GM12878 (cell line): Measurements from ENCODE around the gene KIAA1586. TPM values are rescaled to one million over a fixed set of nuclear protein-coding genes. Genes with fewer than 3 reads are reported as not detected.

Experiments used
- ATAC-seq: fragments of 200-7000 bp; cut with Tn5 transposase; 3 replicates; pipeline ENCODE4 v1.9.1; 2020; ENCODE audit warnings: mild to moderate bottlenecking, moderate library complexity
- BruUV-seq: library from RNA; stranded (reverse); fragments of 400-500 nt; replicated peaks from 2 replicates; lab custom pipeline; 2021; lab: Mats Ljungman, UMichigan
- CTCF ChIA-PET: fragments of 300-600 bp; sonication (Branson Sonifier 250); formaldehyde crosslinking; extraction: SDS; loops from one replicate; lab custom pipeline; 2021; ENCODE audit warnings: inconsistent platforms; lab: Yijun Ruan, JAX
- POLR2A ChIA-PET: fragments of 350-600 bp; formaldehyde crosslinking; extraction: SDS; loops from one replicate; lab custom pipeline; 2021; ENCODE audit warnings: inconsistent platforms; lab: Charles Lee
- RAD21 ChIA-PET: fragments of 300-600 bp; sonication (Branson Sonifier 250); formaldehyde crosslinking; loops from one replicate; lab custom pipeline; 2023; ENCODE audit warnings: antibody characterized with exemption; ENCODE audit not compliant: unreplicated experiment; lab: Charles Lee
- SMC1A ChIA-PET: fragments of 300-600 bp; sonication (Branson Sonifier 250); formaldehyde crosslinking; loops from one replicate; lab custom pipeline; 2023; ENCODE audit not compliant: unreplicated experiment, uncharacterized antibody; lab: Charles Lee
- DNase-seq: peaks from one replicate; pipeline ENCODE4 v3.0.0-alpha.2; 2011; ENCODE audit warnings: low read depth, low spot score
- FAIRE-seq: peaks from 3 replicates; lab custom pipeline; 2011; peaks lifted over from hg19 to GRCh38; lab: Jason Lieb, UNC
- H2AFZ ChIP-seq: 2 replicates; pipeline ENCODE4 v1.6.0; 2011; ENCODE audit warnings: low read depth, low read length, control low read depth; ENCODE audit not compliant: control insufficient read depth
- H3K27ac ChIP-seq: 2 replicates; pipeline ENCODE4 v1.5.1; 2011; ENCODE audit warnings: control low read depth; ENCODE audit not compliant: control insufficient read depth, insufficient read depth
- H3K27me3 ChIP-seq, 2 experiments: replicated peaks in 1 of 2; 2 replicates each; pipeline versions ENCODE4 v1.6.0 to v1.6.1; 2011; ENCODE audit warnings: low read length in 1 of 2; ENCODE audit not compliant: control insufficient read depth in 2 of 2, insufficient read depth in 2 of 2
- H3K36me3 ChIP-seq, 2 experiments: 2 replicates each; pipeline ENCODE4 v1.5.1; 2011; ENCODE audit warnings: low read length in 1 of 2; ENCODE audit not compliant: control insufficient read depth in 2 of 2, insufficient read depth in 2 of 2
- H3K4me1 ChIP-seq: 2 replicates; pipeline ENCODE4 v1.6.1; 2011; ENCODE audit warnings: mild to moderate bottlenecking, low read length, moderate library complexity, mixed read lengths; ENCODE audit not compliant: control insufficient read depth, insufficient read depth
- H3K4me2 ChIP-seq: 2 replicates; pipeline ENCODE4 v1.6.0; 2011; ENCODE audit warnings: control low read depth; ENCODE audit not compliant: control insufficient read depth, insufficient read depth
- H3K4me3 ChIP-seq: fragments of 200-600 bp; sonication (generic); 2 replicates; pipeline ENCODE4 v1.5.1; 2016
- H3K79me2 ChIP-seq: 2 replicates; pipeline ENCODE4 v1.6.0; 2011; ENCODE audit warnings: low read length; ENCODE audit not compliant: control insufficient read depth, insufficient read depth
- H3K9ac ChIP-seq: 2 replicates; pipeline ENCODE4 v1.8.0; 2011; ENCODE audit warnings: low read length, control low read depth, mixed read lengths; ENCODE audit not compliant: control insufficient read depth, insufficient read depth
- H3K9me3 ChIP-seq: replicated peaks from 3 replicates; pipeline ENCODE4 v1.5.1; 2011; ENCODE audit warnings: mild to moderate bottlenecking, low read length; ENCODE audit not compliant: control insufficient read depth, insufficient read depth
- H4K20me1 ChIP-seq: 2 replicates; pipeline ENCODE4 v1.6.0; 2011; ENCODE audit not compliant: control insufficient read depth, insufficient read depth
- ETV6 ChIP-seq, 2 experiments: fragments of 450-650 bp in 1 of 2; IDR thresholded peaks in 1 of 2; conservative IDR thresholded peaks in 1 of 2; 2 replicates each; pipeline ENCODE4 v1.6.1; 2014; ENCODE audit warnings: antibody characterized with exemption in 1 of 2, borderline replicate concordance in 1 of 2, low read depth in 1 of 2, mild to moderate bottlenecking in 1 of 2, moderate library complexity in 1 of 2
- GABPA ChIP-seq: IDR thresholded peaks from 2 replicates; pipeline ENCODE4 v1.6.1; 2014; ENCODE audit warnings: antibody characterized with exemption, low read depth, mild to moderate bottlenecking, inconsistent platforms
- NR2C1 ChIP-seq: fragments of 450-650 bp; IDR thresholded peaks from 2 replicates; pipeline ENCODE4 v1.6.1; 2017; ENCODE audit warnings: antibody characterized with exemption, mild to moderate bottlenecking, moderate library complexity
- NR2C2 ChIP-seq: IDR thresholded peaks from 2 replicates; pipeline ENCODE4 v1.6.1; 2011; ENCODE audit warnings: borderline replicate concordance, low read depth; ENCODE audit not compliant: control insufficient read depth, insufficient read length
- RBBP5 ChIP-seq: fragments of 200-600 bp; sonication (generic); conservative IDR thresholded peaks from 2 replicates; pipeline ENCODE4 v1.6.1; 2016
- RELA ChIP-seq: fragments of 450-650 bp; IDR thresholded peaks from 2 replicates; pipeline ENCODE4 v1.8.0; 2014; ENCODE audit warnings: borderline replicate concordance; ENCODE audit not compliant: partially characterized antibody
- SIN3A ChIP-seq: IDR thresholded peaks from 2 replicates; pipeline ENCODE4 v1.6.1; 2012; ENCODE audit warnings: low read depth, low read length, improper control_type of control experiment
- ZBTB33 ChIP-seq: fragments of 450-650 bp; IDR thresholded peaks from 2 replicates; pipeline ENCODE4 v1.6.1; 2017; ENCODE audit warnings: mild to moderate bottlenecking
- ZNF217 ChIP-seq: fragments of 450-650 bp; IDR thresholded peaks from 2 replicates; pipeline ENCODE4 v1.6.1; 2017; ENCODE audit warnings: antibody characterized with exemption, mild to moderate bottlenecking
- ZNF622 ChIP-seq: fragments of 450-650 bp; IDR thresholded peaks from 2 replicates; pipeline ENCODE4 v1.6.1; 2017; ENCODE audit warnings: mild to moderate bottlenecking, inconsistent platforms
- WGBS: methylation state at CpG from one replicate; pipeline ENCODE4 v1.1.6; 2016; ENCODE audit warnings: low lambda C conversion rate; ENCODE audit not compliant: insufficient replicate concordance, insufficient coverage; ENCODE audit errors: missing lambda C conversion rate; 5-methylcytosine and 5-hydroxymethylcytosine counted together
- in situ Hi-C: fragments of 300-500 bp; cut with MboI; formaldehyde crosslinking; loops from 9 replicates; pipeline ENCODE4 v1.14.3; 2018; ENCODE audit warnings: mixed read lengths
- intact Hi-C: fragments of 100-400 bp; cut with micrococcal nuclease; formaldehyde crosslinking; loops from one replicate; pipeline ENCODE4 v1.14.2; 2022; ENCODE audit not compliant: unreplicated experiment
- polyA plus RNA-seq, 11 experiments: library from polyadenylated mRNA; depleted of rRNA in 4 of 11; unstranded in 6 of 11; stranded (reverse) in 5 of 11; fragments of >200 nt; fragmentation: Nextera tagmentation in 4 of 11; fragmentation: Illumina TruSeq in 1 of 11; extraction: Ambion mirVana in 4 of 11; extraction: Trizol in 1 of 11; gene quantifications; 1 replicate in 1 of 11; 2 replicates in 10 of 11; pipeline versions ENCODE4 v1.2.1 to v1.2.3, GENCODE V29; 2011 to 2016; ENCODE audit warnings: inconsistent platforms in 2 of 11, missing spikeins in 2 of 11, low read depth in 1 of 11
- total RNA-seq, 4 experiments: library from RNA; depleted of rRNA in 3 of 4; stranded (reverse); fragments of >200 nt in 3 of 4; fragmentation: Illumina TruSeq in 1 of 4; extraction: Trizol in 1 of 4; gene quantifications; 2 replicates each; pipeline versions ENCODE4 v1.2.1 to v1.2.3, GENCODE V29; 2013 to 2021

The KIAA1586 gene
- total and polyA plus RNA-seq, 10 of the 15 experiments (the other 5 are each of a cell fraction or from before 2014, with no cell fraction given) = 13.1 to 33.1 (median 21.2) TPM

GRCh38 chr6:57072108-57072507 lies 25.6 kb downstream of the KIAA1586 start:
- no peaks in the 10 kb centered on the region for H3K79me2 ChIP-seq
- no peak overlapping the region for H3K9ac ChIP-seq
- DNase-seq (no peak), ATAC-seq (no peak), FAIRE-seq (no peak)
- BruUV-seq = no TSS peak
- H3K27ac ChIP-seq = no peak overlapping the region
- 0 out of 4 replicates have a peak, but pooled peaks cover 0 to 6% of the 10 kb centered on the region in 2 experiments for H3K36me3 ChIP-seq
- intact Hi-C loops (no loop called here), in situ Hi-C loops (no loop called here)
- no peak overlapping the region for H3K4me3 ChIP-seq
- WGBS = 99% methylated on average over 3 of the region's 3 CpGs
- CTCF ChIA-PET = no interaction called here
- no peaks in the 10 kb centered on the region for H4K20me1 ChIP-seq
- no peaks in the 10 kb centered on the region for H3K9me3 ChIP-seq
- H3K27me3 ChIP-seq = no peaks in the 10 kb centered on the region
- POLR2A ChIA-PET = no interaction called here
- H2AFZ ChIP-seq = no peak overlapping the region
- SMC1A ChIA-PET = interaction anchor here (0.6 to 1.5 kb wide), 5 partner anchors 10 to 53 kb away, joined by 3 read pairs; no protein-coding TSS in a partner anchor
- TF ChIP-seq ZNF622 (no peak), GABPA (no peak), SIN3A (no peak), NR2C2 (no peak), NR2C1 (no peak), ZNF217 (no peak), RBBP5 (no peak), RELA (no peak), ETV6 (conservative IDR thresholded peaks at IDR 0.05 in 1 of 2, IDR thresholded peaks at IDR 0.05 in 1 of 2; ENCODE audit: borderline replicate concordance in 1 of 2, low read depth in 1 of 2) (no peak), ZBTB33 (no peak)
- H3K4me2 ChIP-seq = no peak overlapping the region
- H3K4me1 ChIP-seq = no peaks in the 10 kb centered on the region
- RAD21 ChIA-PET = no interaction called here
